Stimulated activated CD8-positive, alpha-beta memory T cell treated with anti-CD3 and anti-CD28 coated beads, Interleukin-7, amount 100 ng/mL, for 24 hours (primary cell): ENCODE measurements around the gene TRIM74.
A peak's percentile ranks its signal among the peaks of the same experiment; 100 is the strongest.
"Not testable (repeated sequence)": the region's sequence is repeated elsewhere in the genome, so short reads cannot be mapped to it uniquely, and the experiment has no call there.

ENCODE experiments used
- DNase-seq: peaks from one replicate; pipeline ENCODE4 v3.0.0-alpha.2; 2020; ENCODE audit warnings: low read depth

Gene TRIM74

GRCh38 chr7:72968980-72969516 lies at the start of gene TRIM74:
Gene TRIM74 (minus strand): TSS chr7:72969466. CDS start chr7:72966157, 3,309 bp downstream.
- DNase-seq = not testable (repeated sequence)

GRCh38 chr7:73006491-73006890 lies 37.2 kb upstream of the TRIM74 start:
- not testable (repeated sequence) for DNase-seq

- peak; percentile 64 for DNase-seq
Measured at GRCh38 chr7:73005693-73006447, 36.6 kb upstream of the TRIM74 start.

GRCh38 chr7:73005356-73005692 lies 36.1 kb upstream of the TRIM74 start:
- DNase-seq = peak; percentile 39

GRCh38 chr7:72997887-72998468 lies 28.7 kb upstream of the TRIM74 start:
- not testable (repeated sequence) for DNase-seq

GRCh38 chr7:72997447-72997846 lies 28.2 kb upstream of the TRIM74 start:
- not testable (repeated sequence) for DNase-seq

GRCh38 chr7:72995484-72995883 lies 26.2 kb upstream of the TRIM74 start:
- DNase-seq = not testable (repeated sequence)

GRCh38 chr7:72990146-72990913 lies 21.1 kb upstream of the TRIM74 start:
- DNase-seq = not testable (repeated sequence)

GRCh38 chr7:72982084-72982483 lies 12.8 kb upstream of the TRIM74 start:
- not testable (repeated sequence) for DNase-seq

- DNase-seq = not testable (repeated sequence)
Measured at GRCh38 chr7:72980382-72980781, 11.1 kb upstream of the TRIM74 start.

- DNase-seq = not testable (repeated sequence)
Measured at GRCh38 chr7:72976434-72976833, 7.2 kb upstream of the TRIM74 start.

- not testable (repeated sequence) for DNase-seq
Measured at GRCh38 chr7:72975656-72976286, 6.5 kb upstream of the TRIM74 start.

- not testable (repeated sequence) for DNase-seq
Measured at GRCh38 chr7:72974781-72975180, 5.5 kb upstream of the TRIM74 start.

GRCh38 chr7:72971505-72971904 lies 2.2 kb upstream of the TRIM74 start:
- not testable (repeated sequence) for DNase-seq

- DNase-seq = not testable (repeated sequence)
Measured at GRCh38 chr7:72969688-72970087, 422 bp upstream of the TRIM74 start.

- not testable (repeated sequence) for DNase-seq
Measured at GRCh38 chr7:72966892-72967291, 2.4 kb downstream of the TRIM74 start.

- not testable (repeated sequence) for DNase-seq
Measured at GRCh38 chr7:72965186-72965975, 3.9 kb downstream of the TRIM74 start.

- not testable (repeated sequence) for DNase-seq
Measured at GRCh38 chr7:72963056-72963455, 6.2 kb downstream of the TRIM74 start.

GRCh38 chr7:72961346-72961650 lies 8.0 kb downstream of the TRIM74 start:
- not testable (repeated sequence) for DNase-seq

GRCh38 chr7:72960626-72961345 lies 8.5 kb downstream of the TRIM74 start:
- not testable (repeated sequence) for DNase-seq

GRCh38 chr7:72960029-72960428 lies 9.2 kb downstream of the TRIM74 start:
- DNase-seq = not testable (repeated sequence)
